GM12878 (cell line): ENCODE data around the gene ACACA. TPM values are rescaled to one million over a fixed set of nuclear protein-coding genes. Genes with fewer than 3 reads are reported as not detected.

Experiments
- ATAC-seq: fragments of 200-7000 bp; cut with Tn5 transposase; 3 replicates; pipeline ENCODE4 v1.9.1; 2020; ENCODE audit warnings: mild to moderate bottlenecking, moderate library complexity
- BruUV-seq: library from RNA; stranded (reverse); fragments of 400-500 nt; replicated peaks from 2 replicates; lab custom pipeline; 2021; lab: Mats Ljungman, UMichigan
- CTCF ChIA-PET: fragments of 300-600 bp; sonication (Branson Sonifier 250); formaldehyde crosslinking; extraction: SDS; loops from one replicate; lab custom pipeline; 2021; ENCODE audit warnings: inconsistent platforms; lab: Yijun Ruan, JAX
- POLR2A ChIA-PET: fragments of 350-600 bp; formaldehyde crosslinking; extraction: SDS; loops from one replicate; lab custom pipeline; 2021; ENCODE audit warnings: inconsistent platforms; lab: Charles Lee
- RAD21 ChIA-PET: fragments of 300-600 bp; sonication (Branson Sonifier 250); formaldehyde crosslinking; loops from one replicate; lab custom pipeline; 2023; ENCODE audit warnings: antibody characterized with exemption; ENCODE audit not compliant: unreplicated experiment; lab: Charles Lee
- SMC1A ChIA-PET: fragments of 300-600 bp; sonication (Branson Sonifier 250); formaldehyde crosslinking; loops from one replicate; lab custom pipeline; 2023; ENCODE audit not compliant: unreplicated experiment, uncharacterized antibody; lab: Charles Lee
- DNase-seq: peaks from one replicate; pipeline ENCODE4 v3.0.0-alpha.2; 2011; ENCODE audit warnings: low read depth, low spot score
- FAIRE-seq: peaks from 3 replicates; lab custom pipeline; 2011; peaks lifted over from hg19 to GRCh38; lab: Jason Lieb, UNC
- H2AFZ ChIP-seq: 2 replicates; pipeline ENCODE4 v1.6.0; 2011; ENCODE audit warnings: low read depth, low read length, control low read depth; ENCODE audit not compliant: control insufficient read depth
- H3K27ac ChIP-seq: 2 replicates; pipeline ENCODE4 v1.5.1; 2011; ENCODE audit warnings: control low read depth; ENCODE audit not compliant: control insufficient read depth, insufficient read depth
- H3K27me3 ChIP-seq, 2 experiments: replicated peaks in 1 of 2; 2 replicates each; pipeline versions ENCODE4 v1.6.0 to v1.6.1; 2011; ENCODE audit warnings: low read length in 1 of 2; ENCODE audit not compliant: control insufficient read depth in 2 of 2, insufficient read depth in 2 of 2
- H3K36me3 ChIP-seq, 2 experiments: 2 replicates each; pipeline ENCODE4 v1.5.1; 2011; ENCODE audit warnings: low read length in 1 of 2; ENCODE audit not compliant: control insufficient read depth in 2 of 2, insufficient read depth in 2 of 2
- H3K4me1 ChIP-seq: 2 replicates; pipeline ENCODE4 v1.6.1; 2011; ENCODE audit warnings: mild to moderate bottlenecking, low read length, moderate library complexity, mixed read lengths; ENCODE audit not compliant: control insufficient read depth, insufficient read depth
- H3K4me2 ChIP-seq: 2 replicates; pipeline ENCODE4 v1.6.0; 2011; ENCODE audit warnings: control low read depth; ENCODE audit not compliant: control insufficient read depth, insufficient read depth
- H3K4me3 ChIP-seq: fragments of 200-600 bp; sonication (generic); 2 replicates; pipeline ENCODE4 v1.5.1; 2016
- H3K79me2 ChIP-seq: 2 replicates; pipeline ENCODE4 v1.6.0; 2011; ENCODE audit warnings: low read length; ENCODE audit not compliant: control insufficient read depth, insufficient read depth
- H3K9ac ChIP-seq: 2 replicates; pipeline ENCODE4 v1.8.0; 2011; ENCODE audit warnings: low read length, control low read depth, mixed read lengths; ENCODE audit not compliant: control insufficient read depth, insufficient read depth
- H3K9me3 ChIP-seq: replicated peaks from 3 replicates; pipeline ENCODE4 v1.5.1; 2011; ENCODE audit warnings: mild to moderate bottlenecking, low read length; ENCODE audit not compliant: control insufficient read depth, insufficient read depth
- H4K20me1 ChIP-seq: 2 replicates; pipeline ENCODE4 v1.6.0; 2011; ENCODE audit not compliant: control insufficient read depth, insufficient read depth
- ATF2 ChIP-seq: IDR thresholded peaks from 2 replicates; pipeline ENCODE4 v1.6.1; 2012; ENCODE audit warnings: low read length, inconsistent platforms
- ATF3 ChIP-seq: IDR thresholded peaks from 2 replicates; pipeline ENCODE4 v1.6.1; 2011; ENCODE audit warnings: low read depth, mild to moderate bottlenecking, low read length, moderate library complexity, borderline replicate concordance; ENCODE audit errors: extremely low read depth
- HCFC1 ChIP-seq: fragments of 150-350 bp; IDR thresholded peaks from 2 replicates; pipeline ENCODE4 v1.6.1; 2014; ENCODE audit warnings: low read length
- HDAC2 ChIP-seq: fragments of 200-600 bp; sonication (generic); IDR thresholded peaks from 2 replicates; pipeline ENCODE4 v1.6.1; 2017
- IRF4 ChIP-seq: IDR thresholded peaks from 2 replicates; pipeline ENCODE4 v1.6.1; 2011; ENCODE audit warnings: low read depth, low read length
- NBN ChIP-seq: fragments of 450-650 bp; IDR thresholded peaks from 2 replicates; pipeline ENCODE4 v1.6.1; 2016
- NFXL1 ChIP-seq: fragments of 450-650 bp; IDR thresholded peaks from 2 replicates; pipeline ENCODE4 v1.6.1; 2017; ENCODE audit warnings: antibody characterized with exemption, mild to moderate bottlenecking, borderline replicate concordance
- PBX3 ChIP-seq: IDR thresholded peaks from 2 replicates; pipeline ENCODE4 v1.6.1; 2011; ENCODE audit warnings: mild to moderate bottlenecking, low read depth, low read length, moderate library complexity; ENCODE audit not compliant: insufficient replicate concordance
- RELA ChIP-seq: fragments of 450-650 bp; IDR thresholded peaks from 2 replicates; pipeline ENCODE4 v1.8.0; 2014; ENCODE audit warnings: borderline replicate concordance; ENCODE audit not compliant: partially characterized antibody
- SIX5 ChIP-seq: IDR thresholded peaks from 2 replicates; pipeline ENCODE4 v1.6.1; 2011; ENCODE audit warnings: mild to moderate bottlenecking, low read depth, low read length, moderate library complexity; ENCODE audit not compliant: severe bottlenecking
- SMAD5 ChIP-seq: IDR thresholded peaks from 2 replicates; pipeline ENCODE4 v1.6.1; 2016; ENCODE audit warnings: antibody characterized with exemption, low read depth
- SREBF2 ChIP-seq: IDR thresholded peaks from 2 replicates; pipeline ENCODE4 v1.6.1; 2012; ENCODE audit warnings: mild to moderate bottlenecking, low read length
- TARDBP ChIP-seq: IDR thresholded peaks from 2 replicates; pipeline ENCODE4 v1.6.1; 2016; ENCODE audit warnings: borderline replicate concordance
- ZSCAN29 ChIP-seq: fragments of 450-650 bp; IDR thresholded peaks from 2 replicates; pipeline ENCODE4 v1.6.1; 2017; ENCODE audit warnings: mild to moderate bottlenecking, moderate library complexity
- WGBS: methylation state at CpG from one replicate; pipeline ENCODE4 v1.1.6; 2016; ENCODE audit warnings: low lambda C conversion rate; ENCODE audit not compliant: insufficient replicate concordance, insufficient coverage; ENCODE audit errors: missing lambda C conversion rate; 5-methylcytosine and 5-hydroxymethylcytosine counted together
- in situ Hi-C: fragments of 300-500 bp; cut with MboI; formaldehyde crosslinking; loops from 9 replicates; pipeline ENCODE4 v1.14.3; 2018; ENCODE audit warnings: mixed read lengths
- intact Hi-C: fragments of 100-400 bp; cut with micrococcal nuclease; formaldehyde crosslinking; loops from one replicate; pipeline ENCODE4 v1.14.2; 2022; ENCODE audit not compliant: unreplicated experiment
- polyA plus RNA-seq, 11 experiments: library from polyadenylated mRNA; depleted of rRNA in 4 of 11; unstranded in 6 of 11; stranded (reverse) in 5 of 11; fragments of >200 nt; fragmentation: Nextera tagmentation in 4 of 11; fragmentation: Illumina TruSeq in 1 of 11; extraction: Ambion mirVana in 4 of 11; extraction: Trizol in 1 of 11; gene quantifications; 1 replicate in 1 of 11; 2 replicates in 10 of 11; pipeline versions ENCODE4 v1.2.1 to v1.2.3, GENCODE V29; 2011 to 2016; ENCODE audit warnings: inconsistent platforms in 2 of 11, missing spikeins in 2 of 11, low read depth in 1 of 11
- total RNA-seq, 4 experiments: library from RNA; depleted of rRNA in 3 of 4; stranded (reverse); fragments of >200 nt in 3 of 4; fragmentation: Illumina TruSeq in 1 of 4; extraction: Trizol in 1 of 4; gene quantifications; 2 replicates each; pipeline versions ENCODE4 v1.2.1 to v1.2.3, GENCODE V29; 2013 to 2021

The ACACA gene
- total and polyA plus RNA-seq, 10 of the 15 experiments (the other 5 are each of a cell fraction or from before 2014, with no cell fraction given): 12.9 to 74.2 (median 32.0) TPM

GRCh38 chr17:37081287-37081686 is 325.3 kb downstream of the ACACA start (continued):
- no peak for TF ChIP-seq NFXL1

- RAD21 ChIA-PET: no interaction called here
- FAIRE-seq: no peak
- Histone ChIP-seq H4K20me1 (no peaks in the 10 kb centered on the region), H3K4me3 (no peak overlapping the region), H2AFZ (no peak overlapping the region), H3K27me3 (no peaks in the 10 kb centered on the region), H3K9ac (no peak overlapping the region), H3K27ac (no peak overlapping the region), H3K4me1 (no peaks in the 10 kb centered on the region), H3K4me2 (no peak overlapping the region), H3K79me2 (no peaks in the 10 kb centered on the region), H3K36me3 (no peaks in the 10 kb centered on the region), H3K9me3 (no peaks in the 10 kb centered on the region)
- in situ Hi-C loops: no loop called here
- no peak for ATAC-seq
- intact Hi-C loops: no loop called here
- POLR2A ChIA-PET: no interaction called here
- SMC1A ChIA-PET: interaction anchor here (0.6 kb wide), 1 partner anchor 131 kb away, joined by 3 read pairs; no protein-coding TSS in a partner anchor
- no peak for DNase-seq
- BruUV-seq: no TSS peak
- 100% methylated on average over 1 of the region's 1 CpG for WGBS
- CTCF ChIA-PET: no interaction called here
- TF ChIP-seq HDAC2 (no peak), IRF4 (no peak), NBN (no peak), RELA (no peak), SIX5 (no peak), SREBF2 (no peak), ATF2 (no peak), ZSCAN29 (no peak), HCFC1 (no peak), ATF3 (no peak), TARDBP (no peak), PBX3 (no peak), SMAD5 (no peak)
These were observed 326.9 kb downstream of the ACACA start for GRCh38 chr17:37079735-37080134.
